Ramos (cell line): ENCODE measurements around the gene NTSR2.
"Not testable (repeated sequence)": the region's sequence is repeated elsewhere in the genome, so short reads cannot be mapped to it uniquely, and the experiment has no call there.

Experiments used
- in situ Hi-C: fragments of 300-500 bp; cut with MboI; formaldehyde crosslinking; loops from one replicate; pipeline ENCODE4 v1.14.3; 2022; ENCODE audit warnings: low sequenced_read_pairs; ENCODE audit not compliant: unreplicated experiment

The NTSR2 gene

GRCh38 chr2:11661891-11662435 lies 8.0 kb downstream of the NTSR2 start:
- in situ Hi-C loops: no loop called here

- in situ Hi-C loops: not testable (repeated sequence)
Measured at GRCh38 chr2:11660396-11660795, 9.6 kb downstream of the NTSR2 start.

DNA sequence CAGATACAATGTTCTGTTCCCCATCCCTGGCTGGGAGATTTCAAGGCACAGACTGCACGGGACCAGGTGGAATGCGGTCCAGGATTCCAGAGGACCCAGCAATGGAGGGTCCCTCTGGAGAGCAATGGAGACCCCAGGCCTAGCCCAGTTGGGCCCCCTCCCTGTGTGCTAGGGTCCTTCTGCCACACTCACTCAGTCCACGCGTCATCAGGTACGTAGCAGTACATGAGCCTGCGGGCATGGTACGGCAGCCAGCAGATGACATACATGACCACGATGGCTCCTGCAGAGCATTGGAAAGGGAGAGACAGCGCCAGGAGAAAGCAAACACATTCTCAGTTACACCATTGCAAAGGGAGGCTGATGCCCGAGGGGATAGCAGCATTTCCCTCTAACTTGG lies 10.1 kb downstream of the NTSR2 start:
- in situ Hi-C loops: no loop called here

DNA sequence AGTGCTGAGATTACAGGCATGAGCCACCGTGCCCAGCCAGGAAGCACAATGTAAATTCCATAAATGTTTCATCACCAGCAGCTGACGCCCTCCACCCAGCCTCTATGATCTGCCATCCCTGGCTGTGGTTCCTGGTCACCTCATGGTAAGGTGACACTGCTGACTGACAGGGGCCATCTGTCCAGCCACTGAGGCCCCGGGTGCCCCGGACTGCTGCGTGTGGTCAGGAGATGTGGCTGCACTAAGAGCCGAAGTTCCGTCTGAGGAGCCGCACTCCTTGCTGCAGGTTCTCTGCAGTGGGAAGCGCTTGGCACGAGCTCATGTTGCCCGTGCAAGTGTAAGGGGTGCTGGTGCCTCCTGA lies 10.9 kb downstream of the NTSR2 start:
- in situ Hi-C loops: no loop called here

DNA sequence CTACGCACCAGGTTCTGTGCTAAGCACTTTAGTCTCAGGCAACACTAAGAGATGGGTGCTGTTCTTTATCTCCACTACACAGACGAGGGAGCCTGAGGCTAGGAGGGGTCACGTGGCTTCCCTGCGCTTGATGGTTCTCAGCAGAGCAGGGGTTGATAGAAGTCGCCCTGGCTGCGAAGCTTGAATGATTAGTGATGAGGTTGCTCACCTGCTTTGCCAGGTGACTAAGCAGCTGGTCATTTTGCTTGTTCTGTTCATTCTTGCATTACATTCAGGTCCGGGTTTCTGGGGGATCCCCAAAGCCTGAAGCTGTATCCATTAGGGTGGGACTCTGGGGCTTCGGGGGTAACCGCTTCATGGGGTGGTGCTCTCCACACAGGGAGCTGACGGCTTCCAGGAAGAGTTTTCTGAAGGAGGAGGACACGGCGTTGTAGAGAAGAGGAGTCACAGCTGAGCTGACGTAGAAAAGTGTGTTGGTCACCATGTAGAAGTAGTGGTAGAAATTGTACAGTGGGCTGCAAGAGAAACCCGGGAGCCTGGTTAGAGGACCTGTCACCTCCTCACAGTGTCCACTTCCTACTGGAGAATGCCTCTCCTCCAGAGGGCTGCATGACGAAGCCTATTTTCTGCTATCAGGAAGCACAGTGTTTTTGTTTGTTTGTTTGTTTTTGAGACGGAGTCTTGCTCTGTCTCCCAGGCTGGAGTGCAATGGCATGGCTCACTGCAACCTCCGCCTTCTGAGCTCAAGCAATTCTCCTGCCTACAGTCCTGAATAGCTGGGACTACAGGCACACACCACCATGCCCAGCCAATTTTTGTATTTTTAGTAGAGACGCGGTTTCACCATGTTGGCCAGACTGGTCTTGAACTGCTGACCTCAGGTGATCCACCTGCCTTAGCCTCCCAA lies 11.5 kb downstream of the NTSR2 start:
- in situ Hi-C loops: no loop called here

DNA sequence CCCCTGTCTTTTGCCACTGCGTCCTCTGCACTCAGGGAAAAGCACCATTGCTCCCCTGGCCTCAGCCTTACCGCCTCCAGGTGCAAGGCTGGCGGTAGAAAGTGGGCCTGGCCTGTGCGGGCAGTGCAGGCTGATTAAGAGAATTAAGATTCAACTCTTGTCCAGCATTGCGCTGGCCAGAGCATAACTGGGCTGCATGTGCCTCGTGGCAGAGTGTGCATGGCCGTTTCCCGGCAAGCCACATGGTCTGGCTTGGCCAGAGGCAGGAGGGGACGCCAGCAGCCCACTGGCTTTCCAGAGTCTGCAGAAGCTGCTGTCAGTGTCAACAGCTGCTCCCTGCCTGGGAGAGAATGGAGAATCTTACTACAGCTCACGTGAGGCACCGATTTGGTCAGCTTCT lies 12.3 kb downstream of the NTSR2 start:
- in situ Hi-C loops: no loop called here

- in situ Hi-C loops: no loop called here
Measured at GRCh38 chr2:11657195-11657594, 12.8 kb downstream of the NTSR2 start.

DNA sequence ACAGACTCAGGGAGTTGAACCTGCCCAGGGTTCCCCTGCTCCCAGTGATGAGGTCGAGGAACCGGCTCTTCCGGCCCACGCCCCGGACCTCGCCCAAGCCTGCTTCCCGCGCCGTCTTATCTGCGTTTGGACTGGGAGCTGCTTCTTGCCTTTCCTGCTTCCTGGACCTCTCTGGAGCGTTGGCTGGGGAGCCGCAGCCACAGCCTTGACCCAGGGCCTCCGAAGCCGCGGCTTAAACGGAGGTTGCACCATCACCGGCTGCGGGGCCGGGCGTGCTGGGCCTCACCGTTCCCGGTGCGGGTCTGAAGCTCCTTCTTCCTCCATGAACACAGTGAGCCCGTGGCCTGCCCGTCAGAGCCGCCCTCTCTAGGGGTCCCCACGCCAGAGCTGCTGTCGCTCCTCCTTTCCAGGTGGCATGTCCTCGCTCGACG lies 13.3 kb downstream of the NTSR2 start:
- in situ Hi-C loops: no loop called here

DNA sequence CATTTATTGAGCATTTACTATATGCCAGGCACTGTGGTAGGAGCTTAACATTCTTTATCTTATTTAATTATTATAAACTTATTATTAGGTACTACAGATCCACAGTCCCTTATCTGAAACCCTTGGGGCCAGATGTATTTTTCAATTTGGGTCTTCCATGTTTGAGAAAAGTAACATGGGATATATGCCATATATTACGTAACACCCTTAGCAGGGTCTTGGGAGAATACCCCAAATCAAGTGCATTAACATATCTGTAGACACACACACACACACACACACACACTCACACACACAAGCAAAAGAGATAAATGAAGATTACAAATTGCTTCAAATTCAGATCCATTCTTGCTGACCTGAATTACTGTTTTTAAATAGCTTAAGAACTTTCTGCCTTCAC lies 13.7 kb downstream of the NTSR2 start:
- in situ Hi-C loops: no loop called here

DNA sequence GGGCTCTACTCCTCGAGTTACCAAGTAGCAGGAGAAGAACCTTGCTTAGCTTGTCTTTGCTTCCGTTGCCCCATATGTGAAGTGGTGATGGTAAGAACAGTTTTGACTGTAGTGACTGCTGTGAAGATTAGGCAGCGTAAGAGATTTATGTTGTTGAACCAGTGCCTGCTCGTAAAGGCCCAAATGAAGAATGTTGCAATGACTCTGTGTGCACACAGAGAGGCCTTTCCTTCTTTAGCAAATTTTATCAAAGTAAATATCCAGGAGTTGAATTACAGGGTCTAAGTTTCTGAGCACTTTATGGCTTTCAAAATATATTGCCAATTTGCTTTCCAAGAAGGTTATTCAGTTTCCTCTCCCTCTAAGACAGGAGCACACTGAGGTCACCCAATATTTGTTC lies 14.5 kb downstream of the NTSR2 start:
- in situ Hi-C loops: no loop called here

DNA sequence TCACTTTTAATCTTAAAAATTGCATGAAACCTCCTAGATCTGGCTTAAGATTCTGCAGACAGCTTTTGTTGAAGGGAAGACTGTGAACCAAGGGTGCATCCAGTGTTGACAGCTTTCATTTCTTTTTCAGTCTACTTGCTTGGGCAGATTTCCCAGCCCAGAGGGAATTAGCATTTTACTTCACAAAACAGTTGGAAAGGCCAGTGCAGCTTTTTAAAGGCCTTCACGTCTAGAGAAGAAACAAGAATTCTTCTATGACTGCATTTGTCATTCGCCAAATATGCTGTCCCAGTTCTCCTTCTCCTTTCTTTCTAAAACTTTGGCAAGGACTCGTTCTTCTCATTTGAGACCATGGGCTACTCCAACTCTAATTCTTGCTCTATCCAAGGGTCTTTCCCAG lies 17.4 kb downstream of the NTSR2 start:
- in situ Hi-C loops: no loop called here

GRCh38 chr2:11651856-11652548 lies 18.0 kb downstream of the NTSR2 start:
- in situ Hi-C loops: no loop called here

DNA sequence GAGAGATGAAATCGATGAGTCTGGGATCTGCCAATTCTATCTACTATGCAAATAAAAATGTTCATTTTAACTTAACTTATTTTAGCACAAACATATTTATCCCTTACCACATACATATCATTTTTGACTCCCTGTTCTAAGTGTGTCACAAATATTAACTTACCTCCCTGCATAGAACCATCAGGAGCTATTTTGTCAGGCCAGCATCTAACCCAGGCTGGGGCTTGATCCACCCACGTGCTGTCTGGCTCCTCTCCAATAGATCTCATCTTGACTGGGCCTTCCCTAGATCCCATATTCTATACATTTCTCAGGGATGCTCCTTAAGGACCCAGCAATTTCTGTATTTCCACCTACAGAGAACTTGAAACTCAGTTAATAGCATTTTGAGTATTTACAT lies 20.9 kb downstream of the NTSR2 start:
- in situ Hi-C loops: no loop called here

DNA sequence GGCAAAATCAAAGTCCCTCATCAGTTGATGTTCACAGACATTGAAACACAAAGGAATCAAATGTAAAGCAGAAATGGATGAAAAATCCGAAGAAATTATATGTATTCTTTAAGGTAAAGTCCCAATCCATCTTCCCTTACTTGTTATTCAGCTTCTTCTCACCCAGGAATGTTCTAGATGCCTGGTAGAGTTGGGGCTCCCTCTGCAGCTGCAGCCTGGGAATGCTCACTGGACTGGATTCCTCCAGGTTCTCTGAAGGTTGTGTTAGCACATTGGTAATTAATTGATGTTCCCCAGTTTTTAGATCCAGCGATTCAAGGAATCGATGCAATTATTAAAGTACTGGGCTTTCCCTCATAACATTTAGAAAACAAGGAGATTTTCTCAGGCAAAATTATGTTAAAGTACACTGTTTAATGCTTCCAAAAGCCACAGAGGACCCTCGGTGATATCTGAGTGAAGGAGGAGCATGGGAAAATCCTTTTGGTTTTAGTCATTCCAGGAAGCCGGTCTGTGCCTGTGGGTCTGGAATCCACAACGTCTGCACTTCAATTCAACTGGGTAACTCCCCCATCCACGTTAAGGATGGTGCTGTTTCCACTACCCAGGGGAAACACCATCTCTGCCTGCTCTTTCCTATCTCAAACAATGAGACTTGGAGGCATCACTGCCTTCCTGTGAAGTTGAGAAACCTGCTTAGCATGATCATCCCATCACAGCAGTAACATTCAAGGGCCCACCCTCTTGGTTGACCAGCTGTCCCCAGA lies 22.0 kb downstream of the NTSR2 start:
- in situ Hi-C loops: no loop called here

DNA sequence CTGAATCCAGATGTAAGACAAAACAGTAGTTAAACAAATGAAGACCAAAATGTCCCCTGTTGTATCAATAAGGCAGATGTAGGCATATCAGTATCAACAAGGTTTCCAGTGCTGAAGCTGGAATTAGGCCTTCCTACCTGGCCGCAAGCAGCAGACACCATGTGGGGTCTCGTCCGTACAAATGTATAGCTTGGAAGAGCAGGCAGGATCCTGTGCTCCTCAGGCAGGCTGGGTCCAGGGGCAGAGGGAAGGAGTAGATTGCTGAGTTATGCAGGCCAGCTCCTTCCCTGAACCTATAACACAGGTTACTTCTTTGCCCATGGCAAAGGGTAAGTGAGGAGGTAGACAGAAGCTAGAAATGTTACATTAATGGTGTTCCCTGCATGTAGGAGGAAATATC lies 23.5 kb downstream of the NTSR2 start:
- in situ Hi-C loops: no loop called here

DNA sequence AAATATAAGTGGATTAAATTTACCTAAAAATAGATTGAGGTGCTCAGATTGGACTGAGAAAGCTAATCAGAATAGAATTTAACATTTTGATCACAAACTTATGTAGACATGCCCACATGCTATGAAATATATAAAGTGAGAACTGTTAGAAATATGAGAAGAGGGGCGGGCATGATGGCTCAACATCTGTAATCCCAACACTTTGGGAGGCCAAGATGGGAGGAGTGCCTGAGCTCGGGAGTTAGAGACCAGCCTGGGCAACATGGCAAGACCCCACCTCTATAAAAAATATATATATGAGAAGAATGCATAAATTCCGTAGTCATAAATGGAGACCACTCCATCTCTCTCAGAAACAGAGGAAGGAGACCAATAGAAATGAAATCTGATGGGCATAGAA lies 25.7 kb downstream of the NTSR2 start:
- in situ Hi-C loops: no loop called here

GRCh38 chr2:11642972-11643371 lies 27.0 kb downstream of the NTSR2 start:
- in situ Hi-C loops: no loop called here

DNA sequence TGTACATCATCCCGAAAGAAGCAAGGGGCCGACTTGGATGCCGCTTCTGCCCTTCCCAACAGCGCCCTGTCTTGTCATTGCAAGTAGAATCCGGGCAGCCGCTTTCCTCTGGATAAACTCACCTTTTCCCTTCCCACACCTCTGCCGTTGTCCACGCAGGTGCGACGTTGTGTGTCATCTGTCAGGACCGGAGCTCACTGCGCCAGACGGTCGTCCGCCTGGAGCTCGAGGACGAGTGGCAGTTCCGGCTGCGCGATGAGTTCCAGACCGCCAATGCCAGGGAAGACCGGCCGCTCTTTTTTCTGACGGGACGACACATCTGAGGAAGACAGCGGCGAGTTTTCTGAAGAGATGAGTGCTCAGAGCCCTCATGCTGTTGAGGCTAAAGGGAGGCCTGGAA lies 29.9 kb downstream of the NTSR2 start:
- in situ Hi-C loops: no loop called here

DNA sequence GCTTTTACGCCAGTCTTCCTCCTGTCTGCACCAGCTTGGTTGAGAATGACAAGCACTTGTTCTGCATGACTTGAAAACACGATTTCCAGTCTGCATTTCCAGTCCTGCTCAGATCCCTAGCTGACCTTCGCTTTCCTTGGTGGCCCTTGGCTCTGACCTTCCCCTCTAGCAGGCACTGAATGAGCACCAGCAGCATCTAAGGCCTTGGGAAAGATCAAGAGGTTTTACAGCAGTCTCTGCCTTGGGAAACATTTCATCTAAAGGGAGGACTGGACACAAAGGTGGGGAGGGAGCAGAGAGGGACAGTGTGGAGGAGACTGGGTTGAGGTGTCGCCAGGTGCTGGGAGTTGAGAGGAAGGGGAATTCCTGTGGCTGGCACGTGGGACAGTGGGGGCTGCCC lies 30.5 kb downstream of the NTSR2 start:
- in situ Hi-C loops: no loop called here

- in situ Hi-C loops: no loop called here
Measured at GRCh38 chr2:11637546-11637945, 32.4 kb downstream of the NTSR2 start.
